Stimulated activated naive CD8-positive, alpha-beta T cell treated with anti-CD3 and anti-CD28 coated beads, Interleukin-15, Interleukin-2, amounts not matched to agents 100 ng/mL and 50 ng/mL, for 24 hours (primary cell): Measurements from ENCODE around the gene CAMTA1.
"Not testable (repeated sequence)": the region's sequence is repeated elsewhere in the genome, so short reads cannot be mapped to it uniquely, and the experiment has no call there.

ENCODE experiments used
- H3K27ac Mint-ChIP-seq: one replicate; pipeline ENCODE4 v1.8.0; 2021; ENCODE audit warnings: mild to moderate bottlenecking, mixed read lengths
- H3K27me3 Mint-ChIP-seq: one replicate; pipeline ENCODE4 v1.8.0; 2021; ENCODE audit warnings: mixed read lengths
- H3K36me3 Mint-ChIP-seq: one replicate; pipeline ENCODE4 v1.8.0; 2021; ENCODE audit warnings: low read depth, mixed read lengths
- H3K4me1 Mint-ChIP-seq: one replicate; pipeline ENCODE4 v1.8.0; 2021; ENCODE audit warnings: low read depth, mixed read lengths
- H3K4me3 Mint-ChIP-seq: one replicate; pipeline ENCODE4 v1.8.0; 2021; ENCODE audit warnings: mild to moderate bottlenecking, mixed read lengths
- H3K9me3 Mint-ChIP-seq: one replicate; pipeline ENCODE4 v1.8.0; 2021; ENCODE audit warnings: mixed read lengths

The CAMTA1 gene

DNA sequence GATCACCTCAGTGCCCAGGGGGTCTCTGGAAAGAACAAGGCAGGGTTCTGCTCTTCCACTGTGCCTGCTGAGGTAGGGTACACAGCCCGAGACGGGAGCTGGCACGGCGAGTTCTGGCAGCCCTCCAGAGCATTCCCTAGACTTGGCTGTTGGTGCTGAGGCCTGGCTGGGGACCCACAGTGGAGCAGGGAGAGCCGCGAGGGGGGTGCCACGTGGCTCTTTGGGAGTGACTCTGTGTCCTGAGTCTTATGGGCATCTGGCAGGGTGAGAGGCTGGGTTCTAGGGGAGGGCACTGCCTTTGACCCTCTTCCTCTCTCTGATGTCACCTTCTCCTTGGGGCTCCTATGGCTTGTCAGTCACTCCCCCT lies 336.4 kb downstream of the CAMTA1 start:
- H3K27me3 Mint-ChIP-seq, result peaks cover 3% of the 10 kb centered on the region
- no peak overlapping the region for H3K27ac Mint-ChIP-seq
- H3K36me3 Mint-ChIP-seq, result no peaks in the 10 kb centered on the region
- no peaks in the 10 kb centered on the region for H3K4me1 Mint-ChIP-seq
- no peaks in the 10 kb centered on the region for H3K9me3 Mint-ChIP-seq
- no peak overlapping the region for H3K4me3 Mint-ChIP-seq

DNA sequence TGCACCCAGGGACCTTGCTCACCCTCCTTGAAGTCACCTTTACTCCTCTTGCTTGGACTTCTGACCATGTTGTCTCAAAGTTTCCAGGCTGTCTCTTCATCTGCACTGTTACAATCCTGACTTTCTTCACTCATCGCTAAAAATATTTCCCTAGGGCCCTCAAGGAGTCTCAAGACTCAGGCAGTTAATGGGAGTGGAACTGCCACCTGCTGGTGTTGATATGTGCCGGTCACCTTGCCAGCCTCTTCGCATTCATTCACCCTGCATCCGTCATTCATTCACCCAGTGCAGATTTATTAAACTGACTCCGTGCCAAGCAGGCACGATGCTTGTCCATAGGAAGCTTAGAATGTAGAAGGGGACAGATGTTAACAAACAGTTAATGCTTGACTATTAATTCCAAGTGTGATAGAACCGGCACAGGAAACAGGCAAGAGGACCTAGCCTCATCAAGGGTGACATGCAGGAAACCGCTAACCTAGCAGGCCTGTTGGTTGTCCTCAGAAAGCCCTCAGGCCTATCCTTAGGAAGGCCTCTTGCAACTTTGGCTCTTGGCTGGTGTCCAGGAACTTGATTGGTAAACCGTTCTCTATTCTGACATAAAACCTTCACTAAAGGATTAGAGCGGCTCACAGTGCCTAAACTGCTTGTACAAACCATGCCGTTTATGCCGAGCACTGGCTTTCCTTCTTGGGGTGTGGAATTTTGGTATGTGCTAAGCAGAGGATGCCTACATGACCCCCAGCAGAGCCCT lies 342.2 kb downstream of the CAMTA1 start:
- H3K36me3 Mint-ChIP-seq, result no peaks in the 10 kb centered on the region
- H3K9me3 Mint-ChIP-seq, result no peaks in the 10 kb centered on the region
- H3K27ac Mint-ChIP-seq, result no peak overlapping the region
- H3K4me3 Mint-ChIP-seq, result no peak overlapping the region
- H3K27me3 Mint-ChIP-seq, result peaks cover 25% of the 10 kb centered on the region
- H3K4me1 Mint-ChIP-seq, result no peaks in the 10 kb centered on the region

DNA sequence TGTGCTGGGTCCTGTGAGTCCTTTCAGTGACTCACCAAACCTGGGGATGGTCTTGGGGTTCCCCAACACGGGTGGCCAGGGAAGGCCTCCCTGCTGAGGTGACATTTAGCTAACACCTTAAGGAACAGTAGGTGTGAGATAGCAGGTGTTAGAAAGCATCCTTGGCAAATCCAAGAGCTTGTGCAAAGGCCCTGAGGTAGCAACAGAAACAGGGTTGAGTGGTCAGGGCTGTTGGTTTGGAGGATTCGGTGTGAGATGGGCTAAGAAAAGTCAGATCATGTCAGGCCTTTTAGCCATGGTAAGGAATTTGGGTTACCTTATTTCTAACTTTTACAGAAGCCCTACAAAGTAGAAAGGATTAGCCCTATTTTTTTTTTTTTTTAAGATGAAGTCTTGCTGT lies 343.0 kb downstream of the CAMTA1 start:
- no peak overlapping the region for H3K27ac Mint-ChIP-seq
- H3K4me1 Mint-ChIP-seq, result no peaks in the 10 kb centered on the region
- no peaks in the 10 kb centered on the region for H3K9me3 Mint-ChIP-seq
- no peak overlapping the region for H3K4me3 Mint-ChIP-seq
- H3K36me3 Mint-ChIP-seq, result no peaks in the 10 kb centered on the region
- H3K27me3 Mint-ChIP-seq, result peaks cover 25% of the 10 kb centered on the region

DNA sequence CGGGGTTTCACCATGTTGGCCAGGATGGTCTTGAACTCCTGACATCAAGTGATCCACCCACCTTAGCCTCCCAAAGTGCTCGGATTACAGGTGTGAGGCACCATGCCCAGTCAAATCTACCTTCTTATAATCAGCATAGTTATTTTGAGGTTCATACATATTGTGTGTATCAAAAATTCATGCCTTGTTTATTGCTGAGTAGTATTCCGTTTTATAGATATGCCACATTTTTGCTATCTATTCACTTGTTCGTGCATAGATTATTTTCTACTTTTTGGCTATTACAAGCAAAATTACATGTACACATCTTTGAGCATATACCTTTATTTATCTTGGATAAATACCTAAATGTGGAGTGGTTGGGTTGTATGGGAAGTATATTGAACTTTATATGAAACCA lies 344.9 kb downstream of the CAMTA1 start:
- Mint-ChIP-seq H3K36me3 (no peaks in the 10 kb centered on the region), H3K9me3 (no peaks in the 10 kb centered on the region), H3K27ac (no peak overlapping the region), H3K4me3 (no peak overlapping the region), H3K4me1 (no peaks in the 10 kb centered on the region), H3K27me3 (peaks cover 28% of the 10 kb centered on the region)

DNA sequence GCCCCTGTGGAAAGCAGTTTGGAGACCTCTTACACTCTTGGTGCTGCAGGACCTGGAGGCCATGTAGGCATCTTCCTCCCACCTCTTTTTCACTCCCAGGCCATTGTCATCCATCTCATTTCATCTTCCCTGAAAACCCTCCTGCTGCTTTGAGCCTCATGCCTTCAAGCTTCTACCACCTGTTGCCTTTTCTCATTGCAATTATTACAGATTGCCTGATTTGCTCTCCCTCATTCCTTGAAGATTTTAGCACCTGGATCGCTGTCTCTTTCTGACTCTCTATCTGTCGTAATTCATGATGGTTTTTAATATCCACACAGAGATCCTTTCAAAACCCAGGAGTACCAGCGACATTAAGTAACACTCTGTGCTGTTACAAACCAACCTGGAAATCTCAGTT lies 350.2 kb downstream of the CAMTA1 start:
- Mint-ChIP-seq H3K9me3 (no peaks in the 10 kb centered on the region), H3K27ac (no peak overlapping the region), H3K36me3 (no peaks in the 10 kb centered on the region), H3K4me3 (no peak overlapping the region), H3K27me3 (peaks cover 23% of the 10 kb centered on the region), H3K4me1 (no peaks in the 10 kb centered on the region)

DNA sequence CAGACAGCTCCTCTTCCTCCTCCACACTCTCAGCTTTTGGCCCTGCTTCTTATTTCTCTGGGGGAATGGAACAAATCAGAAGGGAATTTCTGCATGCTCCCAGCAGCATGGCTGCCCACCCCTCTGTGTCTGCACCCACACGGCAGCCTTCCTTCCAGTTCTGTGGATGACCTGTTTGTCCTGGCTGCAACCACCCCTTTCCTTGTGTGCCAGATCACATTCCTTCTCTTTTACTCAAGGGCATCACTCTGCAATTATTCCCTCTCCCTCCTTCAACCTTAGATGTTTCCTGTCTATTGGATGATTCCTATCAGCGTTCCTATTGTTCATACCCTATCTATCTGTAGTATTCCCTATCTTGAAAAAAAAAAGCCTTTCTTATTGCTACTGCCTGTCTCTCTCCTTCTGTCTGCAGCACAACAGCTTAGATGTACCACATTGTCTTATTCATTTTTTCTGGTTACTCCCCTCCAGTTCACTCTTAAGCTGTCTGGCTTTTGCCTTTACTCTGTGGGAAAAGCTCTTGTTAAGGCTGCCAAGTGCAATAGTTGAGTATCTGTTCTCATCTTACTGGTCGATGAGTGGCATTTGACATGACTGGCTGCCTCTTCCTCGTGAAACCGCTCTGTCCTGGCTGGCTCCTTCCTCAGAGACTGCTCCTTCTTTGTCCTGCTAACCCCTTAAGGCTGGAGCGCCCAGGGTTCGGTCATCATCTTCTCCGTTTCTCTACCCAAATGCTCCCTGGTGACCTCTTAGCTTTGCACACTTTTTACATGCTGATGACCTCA lies 351.1 kb downstream of the CAMTA1 start:
- H3K4me3 Mint-ChIP-seq, result no peak overlapping the region
- H3K36me3 Mint-ChIP-seq, result no peaks in the 10 kb centered on the region
- H3K27ac Mint-ChIP-seq, result no peak overlapping the region
- H3K4me1 Mint-ChIP-seq, result no peaks in the 10 kb centered on the region
- H3K27me3 Mint-ChIP-seq, result peaks cover 18% of the 10 kb centered on the region
- H3K9me3 Mint-ChIP-seq, result no peaks in the 10 kb centered on the region

DNA sequence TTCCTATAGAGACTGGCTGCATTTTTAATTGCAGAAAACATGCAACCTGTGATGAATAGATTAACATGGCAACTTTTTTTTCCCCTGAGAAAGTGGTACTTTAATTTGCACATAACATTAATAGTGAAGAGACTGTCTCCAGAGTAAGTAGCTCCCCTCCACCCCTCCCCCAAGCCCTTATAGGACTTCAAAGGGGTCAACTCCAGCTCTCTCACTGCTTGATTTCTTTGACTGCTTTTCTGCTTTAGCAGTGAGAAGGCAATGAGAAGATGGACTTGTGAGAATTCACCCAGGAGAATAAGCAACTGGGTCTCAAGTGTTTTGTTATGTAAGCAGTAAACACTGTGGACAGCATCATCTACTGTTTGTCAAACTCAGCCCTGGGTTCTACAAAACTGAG lies 355.0 kb downstream of the CAMTA1 start:
- Mint-ChIP-seq H3K4me3 (no peak overlapping the region), H3K36me3 (no peaks in the 10 kb centered on the region)

DNA sequence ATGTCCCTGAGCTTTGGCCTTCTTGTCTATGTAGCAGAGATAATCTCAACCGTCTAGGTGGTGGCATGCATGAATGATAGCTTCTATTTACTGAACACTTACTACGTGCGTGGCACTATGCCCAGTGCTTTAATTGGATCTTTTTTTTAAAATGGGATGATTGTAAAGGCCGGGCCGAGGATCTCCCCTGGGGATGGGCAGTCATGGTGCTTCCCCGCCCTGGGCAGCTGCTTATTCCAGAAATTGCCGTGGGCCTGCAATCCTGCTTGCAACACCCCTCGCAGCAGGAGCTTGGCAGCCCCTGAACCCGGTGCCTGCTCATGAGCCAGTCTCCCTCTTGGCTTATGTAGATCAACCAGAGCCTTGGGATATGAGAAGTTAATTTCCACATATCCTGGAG lies 360.7 kb downstream of the CAMTA1 start:
- Mint-ChIP-seq H3K27ac (no peak overlapping the region), H3K4me3 (no peak overlapping the region), H3K4me1 (no peaks in the 10 kb centered on the region), H3K36me3 (no peaks in the 10 kb centered on the region), H3K9me3 (no peaks in the 10 kb centered on the region), H3K27me3 (no peaks in the 10 kb centered on the region)

More for the DNA sequence above, 355.0 kb downstream of the CAMTA1 start:
- H3K27ac Mint-ChIP-seq, result no peak overlapping the region
- peaks cover 12% of the 10 kb centered on the region for H3K27me3 Mint-ChIP-seq
- no peaks in the 10 kb centered on the region for H3K4me1 Mint-ChIP-seq
- H3K9me3 Mint-ChIP-seq, result no peaks in the 10 kb centered on the region

DNA sequence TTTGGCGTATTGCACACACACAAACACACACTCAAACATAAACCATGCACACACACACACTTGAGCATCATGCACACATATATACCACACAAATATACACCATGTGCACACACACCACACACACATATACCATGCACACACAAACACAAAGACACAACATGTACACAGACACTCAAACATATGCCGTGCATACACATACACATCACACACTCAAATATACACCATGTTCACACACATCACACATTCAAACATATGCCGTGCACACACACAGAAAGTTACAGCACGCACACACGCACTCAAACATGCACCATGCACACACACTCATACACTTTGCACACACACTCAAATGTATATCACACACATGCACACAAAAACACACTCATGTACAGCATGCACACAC lies 361.5 kb downstream of the CAMTA1 start:
- Mint-ChIP-seq H3K4me3 (no peak overlapping the region), H3K36me3 (no peaks in the 10 kb centered on the region), H3K27me3 (no peaks in the 10 kb centered on the region), H3K4me1 (no peaks in the 10 kb centered on the region), H3K27ac (no peak overlapping the region), H3K9me3 (no peaks in the 10 kb centered on the region)

DNA sequence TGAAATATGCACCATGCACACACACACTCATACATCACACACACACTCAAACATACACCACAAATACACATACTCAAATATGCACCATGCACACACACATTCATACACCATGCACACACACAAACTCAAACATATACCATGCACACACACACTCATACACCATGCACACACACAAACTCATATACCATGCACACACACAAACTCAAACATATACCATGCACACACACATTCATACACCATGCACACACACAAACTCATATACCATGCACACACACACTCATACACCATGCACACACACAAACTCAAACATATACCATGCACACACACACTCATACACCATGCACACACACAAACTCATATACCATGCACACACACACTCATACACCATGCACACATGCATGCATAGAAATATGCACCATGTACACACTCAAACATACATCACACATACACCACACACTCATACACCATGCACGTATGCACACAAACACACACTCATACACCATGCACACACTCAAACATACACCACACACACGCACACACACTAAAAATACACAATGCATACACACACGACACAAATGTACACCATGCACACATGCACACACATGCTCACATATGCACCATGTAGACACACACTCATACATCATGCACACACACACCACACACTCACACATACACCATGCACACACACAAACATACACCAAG lies 362.5 kb downstream of the CAMTA1 start:
- not testable (repeated sequence) for H3K9me3 Mint-ChIP-seq, H3K4me3 Mint-ChIP-seq, H3K27ac Mint-ChIP-seq, H3K4me1 Mint-ChIP-seq, H3K27me3 Mint-ChIP-seq, H3K36me3 Mint-ChIP-seq

DNA sequence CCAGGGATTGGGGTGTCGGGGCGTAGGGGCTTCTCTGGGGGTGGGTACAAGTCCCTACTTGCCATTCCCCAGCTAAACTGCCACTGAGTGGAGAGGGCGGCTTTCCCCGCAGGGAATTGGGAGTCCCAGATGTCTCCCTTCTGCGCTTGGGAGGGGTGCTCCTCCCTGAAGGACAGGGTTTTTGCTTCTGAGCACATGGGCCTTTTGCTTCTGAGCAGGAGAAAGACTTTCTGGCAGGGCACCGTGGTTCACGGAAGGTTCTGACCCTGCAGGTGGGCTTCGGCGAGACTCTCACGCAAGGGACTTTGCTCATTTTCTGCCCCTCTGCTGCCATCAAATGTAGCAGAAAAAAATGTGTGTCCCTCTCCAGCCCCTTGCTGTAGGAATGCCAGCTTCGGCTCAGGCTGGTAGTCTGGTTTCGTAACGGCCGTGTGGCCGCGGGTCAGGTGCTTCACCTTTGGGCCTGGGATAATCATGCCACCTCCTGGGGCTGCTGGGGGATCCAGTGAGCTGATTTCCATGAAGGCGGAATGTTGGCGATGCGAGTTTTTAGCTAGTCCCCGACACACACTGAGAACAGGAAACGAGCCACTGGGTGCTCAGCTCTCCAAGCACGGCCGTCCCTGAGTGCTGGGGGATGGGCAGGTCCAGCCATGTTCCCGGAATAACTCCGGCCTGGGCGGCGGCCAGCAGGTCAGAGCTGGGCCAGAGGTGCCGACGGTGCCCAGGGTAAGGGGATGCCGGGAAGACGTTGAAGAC lies 364.0 kb downstream of the CAMTA1 start:
- no peaks in the 10 kb centered on the region for H3K36me3 Mint-ChIP-seq
- no peak overlapping the region for H3K4me3 Mint-ChIP-seq
- no peaks in the 10 kb centered on the region for H3K9me3 Mint-ChIP-seq
- no peaks in the 10 kb centered on the region for H3K4me1 Mint-ChIP-seq
- H3K27ac Mint-ChIP-seq, result no peak overlapping the region
- H3K27me3 Mint-ChIP-seq, result peaks cover 3% of the 10 kb centered on the region

DNA sequence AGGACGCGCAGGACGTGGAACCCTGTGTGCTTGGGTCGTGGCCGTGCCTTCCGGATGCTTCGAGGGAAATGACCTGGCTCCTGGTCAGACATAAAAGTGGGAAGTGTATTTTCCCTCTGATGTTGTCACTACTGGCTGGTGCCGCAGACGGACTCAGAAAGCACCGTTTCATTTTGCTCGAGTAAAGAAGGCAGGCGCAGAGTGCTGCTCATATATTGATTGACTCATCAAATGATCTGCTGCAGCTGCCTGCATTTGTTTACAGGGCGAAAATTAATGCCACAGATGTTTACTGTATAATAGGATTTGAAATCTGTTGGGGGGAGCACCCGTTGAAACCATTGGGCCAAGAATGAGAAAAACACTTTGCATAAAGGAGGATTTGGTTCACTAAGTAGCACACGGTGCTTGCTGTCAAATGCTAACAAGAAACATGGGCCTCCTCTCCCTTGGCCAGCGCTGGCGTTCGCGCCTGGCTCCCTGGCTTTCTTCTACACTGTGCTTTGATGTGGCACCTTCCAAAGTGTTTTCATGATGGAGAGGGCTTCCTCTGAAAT lies 365.5 kb downstream of the CAMTA1 start:
- H3K4me1 Mint-ChIP-seq, result no peaks in the 10 kb centered on the region
- H3K36me3 Mint-ChIP-seq, result no peaks in the 10 kb centered on the region
- H3K27ac Mint-ChIP-seq, result no peak overlapping the region
- no peak overlapping the region for H3K4me3 Mint-ChIP-seq
- H3K9me3 Mint-ChIP-seq, result no peaks in the 10 kb centered on the region
- peaks cover 3% of the 10 kb centered on the region for H3K27me3 Mint-ChIP-seq

DNA sequence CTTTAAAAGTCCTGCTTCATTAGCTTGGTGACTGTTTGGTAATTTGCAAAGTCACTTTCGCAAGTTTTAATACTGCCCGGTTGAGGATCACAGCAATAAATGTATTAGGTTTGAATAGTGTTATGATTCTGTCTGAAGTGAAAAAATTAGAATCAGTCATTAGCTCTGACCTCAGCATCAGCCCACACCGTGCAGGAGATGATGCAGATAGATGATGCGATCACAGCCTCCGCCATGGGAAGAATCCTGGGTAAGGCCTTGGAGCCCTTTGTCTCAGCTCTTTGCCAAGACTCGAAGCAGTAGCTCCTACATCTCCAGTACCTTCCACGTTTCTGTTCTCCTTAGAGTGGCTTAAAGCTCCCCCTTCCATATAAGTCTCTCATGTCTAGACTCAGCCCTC lies 366.7 kb downstream of the CAMTA1 start:
- Mint-ChIP-seq H3K27me3 (peaks cover 3% of the 10 kb centered on the region), H3K36me3 (no peaks in the 10 kb centered on the region), H3K4me1 (no peaks in the 10 kb centered on the region), H3K9me3 (no peaks in the 10 kb centered on the region), H3K4me3 (no peak overlapping the region), H3K27ac (no peak overlapping the region)

DNA sequence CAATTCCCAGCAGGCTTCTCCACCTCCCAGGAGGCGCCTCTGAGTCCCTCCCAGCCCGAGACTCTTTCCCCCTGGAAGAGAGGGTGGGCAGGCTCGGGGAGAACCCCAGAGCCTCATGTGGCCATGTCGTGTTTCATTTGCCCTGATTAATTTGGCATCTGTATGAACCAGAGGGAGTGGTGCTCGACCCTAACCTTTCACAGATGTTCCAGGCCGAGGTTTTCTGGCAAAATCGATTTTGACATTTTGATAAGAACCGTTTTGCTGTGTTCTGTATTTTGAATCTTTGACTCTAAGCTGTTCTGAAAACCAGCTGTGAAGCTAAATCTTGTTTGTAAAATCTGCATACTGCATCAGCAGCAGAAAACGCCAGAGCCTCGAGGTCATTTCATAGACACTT lies 367.4 kb downstream of the CAMTA1 start:
- Mint-ChIP-seq H3K9me3 (no peaks in the 10 kb centered on the region), H3K27me3 (peaks cover 3% of the 10 kb centered on the region), H3K4me3 (no peak overlapping the region), H3K27ac (no peak overlapping the region), H3K4me1 (no peaks in the 10 kb centered on the region), H3K36me3 (no peaks in the 10 kb centered on the region)
